HG03378 (cell line): ENCODE results near the gene KIF26B.

ENCODE experiments used
- ATAC-seq: cut with Tn5 transposase; IDR thresholded peaks from one replicate; pipeline ENCODE4 v1.9.1; 2021; ENCODE audit warnings: mild to moderate bottlenecking, moderate library complexity; ENCODE audit not compliant: unreplicated experiment

KIF26B gene

GRCh38 chr1:245448975-245449431, 294.2 kb downstream of the KIF26B start:
- no peak for ATAC-seq

GRCh38 chr1:245453541-245453940, 298.8 kb downstream of the KIF26B start:
- ATAC-seq: no peak

GRCh38 chr1:245454051-245454450, 299.3 kb downstream of the KIF26B start:
- no peak for ATAC-seq

- ATAC-seq: no peak
These were observed 302.8 kb downstream of the KIF26B start for GRCh38 chr1:245457562-245457961.

GRCh38 chr1:245458234-245458633, 303.4 kb downstream of the KIF26B start:
- no peak for ATAC-seq

- ATAC-seq: no peak
These were observed 304.0 kb downstream of the KIF26B start for GRCh38 chr1:245458761-245459174.

- ATAC-seq: no peak
These were observed 304.8 kb downstream of the KIF26B start for GRCh38 chr1:245459621-245460020.

GRCh38 chr1:245461681-245462080, 306.9 kb downstream of the KIF26B start:
- no peak for ATAC-seq

- ATAC-seq: no peak
These were observed 307.4 kb downstream of the KIF26B start for GRCh38 chr1:245462161-245462560.

- ATAC-seq: no peak
These were observed 308.8 kb downstream of the KIF26B start for GRCh38 chr1:245463392-245464165.

GRCh38 chr1:245464290-245464689, 309.5 kb downstream of the KIF26B start:
- no peak for ATAC-seq

GRCh38 chr1:245465666-245466065, 310.9 kb downstream of the KIF26B start:
- no peak for ATAC-seq

GRCh38 chr1:245466261-245466660, 311.5 kb downstream of the KIF26B start:
- ATAC-seq: no peak

GRCh38 chr1:245467804-245468203, 313.0 kb downstream of the KIF26B start:
- no peak for ATAC-seq

- ATAC-seq: no peak
These were observed 314.2 kb downstream of the KIF26B start for GRCh38 chr1:245469006-245469405.

- no peak for ATAC-seq
These were observed 314.9 kb downstream of the KIF26B start for GRCh38 chr1:245469734-245470133.

- no peak for ATAC-seq
These were observed 320.3 kb downstream of the KIF26B start for GRCh38 chr1:245475126-245475525.

GRCh38 chr1:245475961-245476516, 321.3 kb downstream of the KIF26B start:
- ATAC-seq: no peak

- ATAC-seq: no peak
These were observed 323.2 kb downstream of the KIF26B start for GRCh38 chr1:245477941-245478340.

- no peak for ATAC-seq
These were observed 325.8 kb downstream of the KIF26B start for GRCh38 chr1:245480393-245481120.

GRCh38 chr1:245481261-245481660, 326.5 kb downstream of the KIF26B start:
- ATAC-seq: no peak

- no peak for ATAC-seq
These were observed 328.5 kb downstream of the KIF26B start for GRCh38 chr1:245483247-245483646.
